HG03139 (cell line): ENCODE results near the gene GYG1.
A peak's percentile ranks its signal among the peaks of the same experiment; 100 is the strongest.
"Not testable (repeated sequence)": the region's sequence is repeated elsewhere in the genome, so short reads cannot be mapped to it uniquely, and the experiment has no call there.

Experiments
- ATAC-seq: cut with Tn5 transposase; IDR thresholded peaks from one replicate; pipeline ENCODE4 v1.9.1; 2021; ENCODE audit not compliant: unreplicated experiment

The GYG1 gene

GRCh38 chr3:148981273-148981672, 10.1 kb upstream of the GYG1 start:
- ATAC-seq, result no peak

GRCh38 chr3:148987551-148987950, 3.8 kb upstream of the GYG1 start:
- ATAC-seq, result not testable (repeated sequence)

- peak; percentile 38 for ATAC-seq
These were observed 1.1 kb upstream of the GYG1 start for GRCh38 chr3:148990236-148990635.

GRCh38 chr3:148992027-148992634, 791 bp downstream of the GYG1 start:
- peak; percentile 20 for ATAC-seq

GRCh38 chr3:148992635-148993255, 1.4 kb downstream of the GYG1 start:
- ATAC-seq, result no peak

GRCh38 chr3:148997623-148998022, 6.3 kb downstream of the GYG1 start:
- no peak for ATAC-seq

- ATAC-seq, result no peak
These were observed 7.0 kb downstream of the GYG1 start for GRCh38 chr3:148998297-148998696.

GRCh38 chr3:148998715-148999423, 7.5 kb downstream of the GYG1 start:
- ATAC-seq, result peak; percentile 38

GRCh38 chr3:148999806-149000205, 8.5 kb downstream of the GYG1 start:
- peak; percentile 48 for ATAC-seq

- no peak for ATAC-seq
These were observed 8.9 kb downstream of the GYG1 start for GRCh38 chr3:149000206-149000745.

- no peak for ATAC-seq
These were observed 10.4 kb downstream of the GYG1 start for GRCh38 chr3:149001727-149002126.

- peak; percentile 52 for ATAC-seq
These were observed 12.4 kb downstream of the GYG1 start for GRCh38 chr3:149003653-149004305.

- ATAC-seq, result no peak
These were observed 13.3 kb downstream of the GYG1 start for GRCh38 chr3:149004622-149005021.

GRCh38 chr3:149005416-149005815, 14.1 kb downstream of the GYG1 start:
- ATAC-seq, result no peak

GRCh38 chr3:149007567-149008257, 16.4 kb downstream of the GYG1 start:
- ATAC-seq, result no peak

GRCh38 chr3:149009732-149010131, 18.4 kb downstream of the GYG1 start:
- ATAC-seq, result peak; percentile 99

- no peak for ATAC-seq
These were observed 19.2 kb downstream of the GYG1 start for GRCh38 chr3:149010504-149010951.

- no peak for ATAC-seq
These were observed 19.6 kb downstream of the GYG1 start for GRCh38 chr3:149010966-149011365.

- no peak for ATAC-seq
These were observed 20.3 kb downstream of the GYG1 start for GRCh38 chr3:149011676-149012075.

- no peak for ATAC-seq
These were observed 22.4 kb downstream of the GYG1 start for GRCh38 chr3:149013726-149014125.

- no peak for ATAC-seq
These were observed 24.1 kb downstream of the GYG1 start for GRCh38 chr3:149015393-149015792.
